ENCODE measurements around the gene SLC24A4.

The SLC24A4 gene

GRCh38 chr14:92525322-92526095 lies 202.5 kb downstream of the SLC24A4 start:
- ATAC-seq (ENCODE audit: low read depth) (no peak), DNase-seq (ENCODE audit: low spot score) (no peak)
- Histone ChIP-seq H3K36me3 (ENCODE audit: low read depth) (no peaks in the 10 kb centered on the region), H3K27me3 (ENCODE audit: insufficient read depth, poor library complexity, severe bottlenecking) (no peaks in the 10 kb centered on the region), H3K4me1 (ENCODE audit: insufficient read depth, poor library complexity, severe bottlenecking) (no peaks in the 10 kb centered on the region), H3K9me3 (ENCODE audit: severe bottlenecking) (no peaks in the 10 kb centered on the region), H3K4me3 (ENCODE audit: severe bottlenecking) (no peak overlapping the region), H3K27ac (ENCODE audit: poor library complexity, severe bottlenecking) (no peak overlapping the region)
- TF ChIP-seq CTCF (IDR thresholded peaks at IDR 0.05; ENCODE audit: poor library complexity, severe bottlenecking): no peak

- TF ChIP-seq CTCF (IDR thresholded peaks at IDR 0.05; ENCODE audit: poor library complexity, severe bottlenecking): no peak
- H3K27ac ChIP-seq (ENCODE audit: poor library complexity, severe bottlenecking): no peak overlapping the region
- H3K27me3 ChIP-seq (ENCODE audit: insufficient read depth, poor library complexity, severe bottlenecking): no peaks in the 10 kb centered on the region
- no peaks in the 10 kb centered on the region for H3K36me3 ChIP-seq (ENCODE audit: low read depth)
- DNase-seq (ENCODE audit: low spot score): no peak
- no peak for ATAC-seq (ENCODE audit: low read depth)
- H3K4me1 ChIP-seq (ENCODE audit: insufficient read depth, poor library complexity, severe bottlenecking): no peaks in the 10 kb centered on the region
- no peaks in the 10 kb centered on the region for H3K9me3 ChIP-seq (ENCODE audit: severe bottlenecking)
- no peak overlapping the region for H3K4me3 ChIP-seq (ENCODE audit: severe bottlenecking)
Measured at GRCh38 chr14:92527721-92528120, 204.8 kb downstream of the SLC24A4 start.

- ATAC-seq (ENCODE audit: low read depth): no peak
- H3K4me1 ChIP-seq (ENCODE audit: insufficient read depth, poor library complexity, severe bottlenecking): no peaks in the 10 kb centered on the region
- no peak overlapping the region for H3K27ac ChIP-seq (ENCODE audit: poor library complexity, severe bottlenecking)
Measured at GRCh38 chr14:92528486-92529100, 205.6 kb downstream of the SLC24A4 start.

GRCh38 chr14:92529903-92530302 lies 206.9 kb downstream of the SLC24A4 start:
- no peaks in the 10 kb centered on the region for H3K36me3 ChIP-seq (ENCODE audit: low read depth)
- no peak overlapping the region for H3K27ac ChIP-seq (ENCODE audit: poor library complexity, severe bottlenecking)
- no peaks in the 10 kb centered on the region for H3K9me3 ChIP-seq (ENCODE audit: severe bottlenecking)
- no peaks in the 10 kb centered on the region for H3K4me1 ChIP-seq (ENCODE audit: insufficient read depth, poor library complexity, severe bottlenecking)
- ATAC-seq (ENCODE audit: low read depth): no peak
- no peak for TF ChIP-seq CTCF (IDR thresholded peaks at IDR 0.05; ENCODE audit: poor library complexity, severe bottlenecking)
- no peak for DNase-seq (ENCODE audit: low spot score)
- no peak overlapping the region for H3K4me3 ChIP-seq (ENCODE audit: severe bottlenecking)
- H3K27me3 ChIP-seq (ENCODE audit: insufficient read depth, poor library complexity, severe bottlenecking): no peaks in the 10 kb centered on the region

More at GRCh38 chr14:92528486-92529100, 205.6 kb downstream of the SLC24A4 start:
- no peak for TF ChIP-seq CTCF (IDR thresholded peaks at IDR 0.05; ENCODE audit: poor library complexity, severe bottlenecking)
- no peaks in the 10 kb centered on the region for H3K9me3 ChIP-seq (ENCODE audit: severe bottlenecking)
- no peak overlapping the region for H3K4me3 ChIP-seq (ENCODE audit: severe bottlenecking)
- DNase-seq (ENCODE audit: low spot score): no peak
- H3K36me3 ChIP-seq (ENCODE audit: low read depth): no peaks in the 10 kb centered on the region
- H3K27me3 ChIP-seq (ENCODE audit: insufficient read depth, poor library complexity, severe bottlenecking): no peaks in the 10 kb centered on the region

Measured in RWPE2 (cell line).